Measurements from ENCODE around the gene IL1RAPL2.
"Not testable (repeated sequence)": the region's sequence is repeated elsewhere in the genome, so short reads cannot be mapped to it uniquely, and the experiment has no call there.

Gene IL1RAPL2

GRCh38 chrX:105645667-105646357 is 1079.8 kb downstream of the IL1RAPL2 start:
- DNase-seq = peak; percentile 16

GRCh38 chrX:105646592-105647372 is 1080.8 kb downstream of the IL1RAPL2 start:
- DNase-seq = peak; percentile 24

DNA sequence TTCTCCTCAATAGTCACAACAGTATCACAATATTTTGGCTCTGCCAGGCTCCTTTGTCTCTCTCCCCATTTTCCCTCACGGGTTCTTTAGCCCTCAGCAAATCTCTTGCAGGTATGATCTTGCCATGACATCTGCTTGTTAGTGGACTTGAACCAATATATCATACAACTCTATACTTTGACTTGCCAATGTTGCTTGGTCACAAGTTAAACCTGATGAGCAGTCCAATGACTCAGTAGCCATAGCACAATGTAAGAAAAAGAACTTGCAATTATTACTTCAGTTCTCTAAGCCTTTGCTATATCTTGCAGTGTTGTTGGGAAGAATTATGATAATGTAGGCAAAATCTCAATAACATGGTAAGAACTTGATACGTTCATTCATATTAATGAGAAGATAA is 1081.8 kb downstream of the IL1RAPL2 start:
- no peak for DNase-seq

- no peak for DNase-seq
These were observed 1082.7 kb downstream of the IL1RAPL2 start for GRCh38 chrX:105648732-105649131.

GRCh38 chrX:105650577-105650976 is 1084.6 kb downstream of the IL1RAPL2 start:
- no peak for DNase-seq

DNA sequence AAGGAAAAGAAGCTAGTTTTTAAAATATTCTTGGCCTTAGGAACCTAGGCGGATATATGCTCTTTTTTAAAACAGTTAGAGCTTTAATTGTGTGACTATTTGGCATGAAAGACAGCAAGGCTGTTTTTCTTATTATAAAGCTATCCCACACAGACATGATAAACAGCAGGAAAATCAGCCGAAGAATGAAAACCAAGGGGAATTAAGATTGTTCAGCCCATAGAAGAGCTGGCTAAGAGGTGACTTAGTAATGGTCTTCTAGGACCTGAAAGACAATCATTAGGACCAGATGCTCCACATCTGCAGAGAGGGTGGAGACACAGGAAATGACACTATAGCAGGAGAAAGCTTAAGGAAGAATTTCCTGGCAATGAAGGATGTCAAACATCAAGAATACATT is 1085.0 kb downstream of the IL1RAPL2 start:
- DNase-seq = peak; percentile 58

GRCh38 chrX:105653891-105654290 is 1087.9 kb downstream of the IL1RAPL2 start:
- DNase-seq = no peak

- DNase-seq = no peak
These were observed 1092.1 kb downstream of the IL1RAPL2 start for GRCh38 chrX:105658136-105658535.

- no peak for DNase-seq
These were observed 1096.2 kb downstream of the IL1RAPL2 start for GRCh38 chrX:105662248-105662647.

- no peak for DNase-seq
These were observed 1098.2 kb downstream of the IL1RAPL2 start for GRCh38 chrX:105664243-105664642.

DNA sequence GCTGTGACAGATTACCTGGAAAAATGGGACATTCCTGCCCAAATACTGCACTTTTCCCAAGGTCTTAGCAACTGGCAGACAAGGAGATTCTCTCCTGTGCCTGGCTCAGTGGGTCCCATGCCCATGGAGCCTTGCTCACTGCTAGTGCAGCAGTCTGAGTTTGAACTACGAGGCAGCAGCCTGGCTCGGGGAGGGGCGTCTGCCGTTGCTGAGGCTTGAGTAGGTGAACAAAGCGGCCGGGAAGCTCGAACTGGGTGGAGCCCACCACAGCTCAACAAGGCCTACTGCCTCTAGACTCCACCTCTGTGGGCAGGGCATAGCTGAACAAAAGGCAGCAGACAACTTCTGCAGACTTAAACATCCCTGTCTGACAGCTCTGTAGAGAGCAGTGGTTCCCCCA is 1118.3 kb downstream of the IL1RAPL2 start:
- not testable (repeated sequence) for DNase-seq

- no peak for DNase-seq
These were observed 1128.8 kb downstream of the IL1RAPL2 start for GRCh38 chrX:105694839-105695238.

DNA sequence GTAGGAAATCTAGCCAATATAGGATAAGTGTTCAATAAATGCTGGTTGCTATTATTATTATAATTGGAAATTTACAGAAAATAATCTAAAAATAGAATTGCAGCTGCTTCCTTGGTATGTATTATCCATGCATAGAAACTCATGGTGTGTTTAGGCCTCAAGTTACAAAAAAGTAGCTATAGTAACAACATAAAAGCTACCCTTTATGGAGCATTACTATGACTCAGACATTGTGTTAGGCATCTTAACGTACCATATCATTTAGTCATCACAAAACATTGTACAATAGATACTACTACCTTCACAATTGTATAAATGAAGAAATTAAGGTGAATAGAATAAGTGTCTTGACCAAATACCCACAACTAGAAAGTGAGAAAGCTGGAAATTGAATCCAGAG is 1129.5 kb downstream of the IL1RAPL2 start:
- DNase-seq = no peak

GRCh38 chrX:105696870-105697269 is 1130.9 kb downstream of the IL1RAPL2 start:
- no peak for DNase-seq

DNA sequence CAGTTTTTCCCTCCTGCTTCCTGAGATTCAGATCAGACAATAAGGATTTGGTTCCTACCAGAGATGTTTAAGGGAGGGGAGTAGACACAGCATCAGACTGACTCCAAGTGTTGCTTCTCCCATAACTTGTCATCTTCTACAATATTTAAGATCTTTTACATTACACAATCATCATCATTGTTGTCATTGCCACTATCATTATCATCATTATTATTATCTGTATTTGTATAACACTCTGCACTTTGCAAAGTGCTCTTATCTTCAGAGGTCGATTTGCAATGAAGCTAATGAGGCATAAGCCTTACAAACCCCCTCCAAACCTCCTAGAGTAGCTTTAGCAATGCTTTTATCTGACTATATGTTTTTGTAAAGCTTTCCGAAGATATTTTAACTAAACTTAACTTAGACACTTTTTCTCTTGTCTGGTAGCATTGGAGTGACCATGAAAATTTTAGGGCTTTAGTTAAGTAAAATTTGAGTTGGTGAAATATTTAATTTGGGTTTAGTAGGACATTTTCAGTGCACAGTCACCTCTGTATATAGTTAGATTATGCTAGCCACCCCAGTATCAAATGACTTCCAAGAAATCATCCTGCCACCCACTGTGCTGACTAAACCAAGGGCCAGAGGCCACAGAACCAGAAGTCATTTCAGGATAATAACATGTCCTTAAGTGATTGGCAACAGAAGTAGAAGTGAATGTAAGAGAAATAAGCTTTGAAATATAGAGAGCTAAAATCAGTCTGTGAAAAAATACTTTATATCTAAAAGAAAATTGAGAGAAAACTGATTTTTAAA is 1132.2 kb downstream of the IL1RAPL2 start:
- DNase-seq = no peak

DNA sequence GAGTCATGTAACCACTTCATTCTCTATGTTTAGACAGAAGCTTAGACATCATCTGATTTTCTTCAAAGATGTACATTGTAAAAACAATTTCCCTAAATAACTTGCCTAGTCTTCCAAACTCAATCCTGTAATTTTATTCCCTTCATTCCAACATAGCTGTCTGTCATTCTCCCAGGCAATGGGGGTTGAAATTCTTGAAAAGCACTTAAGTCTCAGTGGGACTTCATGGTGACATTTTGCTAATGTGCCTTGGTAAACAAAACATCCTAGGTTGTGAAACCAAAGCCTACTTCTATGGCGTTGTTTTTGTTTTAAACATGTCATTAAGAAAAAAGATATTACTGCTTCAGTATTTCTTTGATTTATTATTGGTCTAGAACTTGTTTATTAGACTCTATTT is 1134.3 kb downstream of the IL1RAPL2 start:
- no peak for DNase-seq

- no peak for DNase-seq
These were observed 1135.5 kb downstream of the IL1RAPL2 start for GRCh38 chrX:105701310-105702052.

- DNase-seq = no peak
These were observed 1137.9 kb downstream of the IL1RAPL2 start for GRCh38 chrX:105703876-105704275.

DNA sequence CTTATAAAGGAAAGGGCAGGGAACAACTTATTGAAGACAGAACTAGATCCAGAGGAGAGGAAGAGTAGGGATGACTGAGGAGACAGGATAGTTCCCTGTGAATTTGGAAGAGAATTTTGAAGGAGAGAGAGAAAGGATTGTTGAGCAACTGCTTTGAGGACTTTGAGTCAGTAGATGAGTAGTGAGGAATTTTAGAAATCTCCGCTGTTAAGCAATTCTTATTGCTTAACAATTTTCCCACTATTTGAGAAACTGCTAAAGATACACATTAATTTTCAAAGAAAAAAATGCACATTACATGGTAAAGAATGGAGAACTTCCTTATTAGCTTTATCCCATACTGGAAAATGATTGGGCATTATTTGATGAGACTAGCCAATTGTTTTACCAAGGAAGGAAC is 1140.0 kb downstream of the IL1RAPL2 start:
- DNase-seq = no peak

DNA sequence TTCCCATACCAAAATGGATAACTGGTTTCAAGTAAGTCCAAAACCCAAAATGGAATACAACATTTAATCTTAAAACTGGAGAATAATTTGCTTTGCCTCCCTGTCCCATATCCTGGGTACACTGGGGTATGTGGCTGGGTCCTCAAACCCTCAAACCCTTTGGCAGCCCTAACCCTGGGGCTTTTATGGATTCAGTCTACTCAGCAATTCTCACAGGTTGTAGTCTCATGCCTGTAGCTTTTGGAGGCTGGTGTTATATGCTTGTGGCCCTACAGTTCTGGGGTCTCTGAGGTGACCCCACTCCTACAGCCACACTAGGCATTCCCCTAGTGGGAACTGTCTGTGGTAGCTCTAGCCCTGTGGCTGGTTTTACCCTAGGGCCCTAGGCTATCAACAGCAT is 1145.8 kb downstream of the IL1RAPL2 start:
- no peak for DNase-seq

- no peak for DNase-seq
These were observed 1149.7 kb downstream of the IL1RAPL2 start for GRCh38 chrX:105715746-105716145.

DNA sequence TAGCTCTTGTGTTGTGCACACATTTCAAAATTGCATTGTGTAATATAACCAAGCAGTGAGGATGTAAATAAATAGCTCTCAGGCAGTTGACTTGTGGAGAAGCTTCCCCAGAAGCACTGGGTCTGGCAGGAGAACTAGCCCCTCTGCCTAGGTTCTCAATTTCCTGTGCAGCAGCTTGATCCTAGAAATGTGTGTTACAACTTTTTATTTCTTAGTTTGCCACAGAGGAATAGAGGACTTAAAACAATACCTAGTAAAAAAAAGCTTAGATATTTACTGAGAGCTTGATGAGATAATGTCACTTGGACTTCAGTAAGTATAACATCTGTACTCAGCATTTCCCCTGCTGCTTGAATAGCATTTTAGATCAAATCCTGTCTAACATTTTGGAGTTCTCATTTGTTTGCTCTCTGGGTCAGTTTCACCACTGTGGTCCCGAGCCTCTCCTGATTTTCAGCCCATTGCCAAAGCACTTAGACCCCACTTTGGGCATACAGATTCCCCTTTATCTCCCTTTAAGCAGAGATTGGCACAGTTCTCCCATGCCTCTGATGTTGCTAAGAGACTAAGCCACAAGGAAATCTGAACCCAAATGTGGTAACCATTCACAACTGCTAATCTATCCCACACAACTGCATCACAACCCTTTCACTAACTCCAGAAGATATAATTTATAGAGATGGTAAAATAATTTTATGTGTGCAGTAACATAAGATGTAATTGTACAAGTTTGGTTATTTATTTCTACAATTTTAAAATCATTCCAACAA is 1158.2 kb downstream of the IL1RAPL2 start:
- DNase-seq = peak; percentile 50
